Lung (tissue), 12 donors: ENCODE data around the gene TICRR. TPM values are rescaled to one million over a fixed set of nuclear protein-coding genes. Genes with fewer than 3 reads are reported as not detected.

Experiments
- ATAC-seq: fragments of 200-7000 bp; cut with Tn5 transposase; one replicate; pipeline ENCODE4 v1.9.1; 2020; ENCODE audit warnings: moderate number of reproducible peaks; ENCODE audit not compliant: insufficient read depth, low FRiP score
- DNase-seq, 3 donors: peaks; one replicate each; pipeline ENCODE4 v3.0.0-alpha.2; 2013 to 2017
- H3K27ac ChIP-seq, 2 donors: one replicate each; pipeline ENCODE4 v1.5.1; 2013; ENCODE audit warnings: mild to moderate bottlenecking in 2 of 2, moderate library complexity in 2 of 2, control low read depth in 1 of 2, inconsistent platforms in 1 of 2, low read depth in 1 of 2, low read length in 1 of 2
- H3K27me3 ChIP-seq, 3 donors: one replicate each; pipeline ENCODE4 v1.5.1; 2013; ENCODE audit warnings: low read length in 2 of 3; ENCODE audit not compliant: control insufficient read depth in 3 of 3, insufficient read depth in 3 of 3
- H3K36me3 ChIP-seq, 4 donors: one replicate each; pipeline ENCODE4 v1.5.1; 2013; ENCODE audit warnings: low read length in 4 of 4, mild to moderate bottlenecking in 1 of 4, moderate library complexity in 1 of 4; ENCODE audit not compliant: control insufficient read depth in 4 of 4, insufficient read depth in 4 of 4
- H3K4me1 ChIP-seq, 5 donors: one replicate each; pipeline ENCODE4 v1.5.1; 2013; ENCODE audit warnings: low read length in 5 of 5, mild to moderate bottlenecking in 2 of 5, moderate library complexity in 1 of 5; ENCODE audit not compliant: control insufficient read depth in 5 of 5, insufficient read depth in 5 of 5
- H3K4me3 ChIP-seq: one replicate; pipeline ENCODE4 v1.5.1; 2013; ENCODE audit warnings: mild to moderate bottlenecking, control low read depth, moderate library complexity
- H3K9ac ChIP-seq, 2 donors: one replicate each; pipeline ENCODE4 v1.5.1; 2013; ENCODE audit warnings: low read length in 2 of 2, control low read depth in 1 of 2; ENCODE audit not compliant: insufficient read depth in 1 of 2
- H3K9me3 ChIP-seq, 4 donors: one replicate each; pipeline ENCODE4 v1.5.1; 2013; ENCODE audit warnings: low read length in 3 of 4, mild to moderate bottlenecking in 1 of 4, moderate library complexity in 1 of 4; ENCODE audit not compliant: control insufficient read depth in 4 of 4, insufficient read depth in 3 of 4
- CTCF ChIP-seq: IDR thresholded peaks from 2 replicates; pipeline ENCODE4 v1.5.1; 2012; ENCODE audit warnings: mild to moderate bottlenecking; ENCODE audit errors: control extremely low read depth, extremely low read depth
- WGBS, 2 donors: extraction: QIAGEN DNeasy Blood & Tissue Kit; methylation state at CpG; one replicate each; pipeline ENCODE4 v1.1.7; 2013; 5-methylcytosine and 5-hydroxymethylcytosine counted together
- polyA plus RNA-seq, 2 donors: library from polyadenylated mRNA; stranded (reverse); fragments of 200-250 nt; gene quantifications; one replicate each; pipeline ENCODE4 v1.2.1, GENCODE V29; 2013
- total RNA-seq, 2 donors: library from RNA; depleted of rRNA in 1 of 2; stranded (reverse); fragments of >200 nt in 1 of 2; gene quantifications; one replicate each; pipeline ENCODE4 v1.2.1, GENCODE V29; 2014 to 2021
- donor health status: control.
- donor health status: control.
- donor health status: Bipolar disorder and iron deficiency.
- donor health status: healthy.
- donor health status: DM: yes; HTN: yes; CAD: no.

The TICRR gene
- total and polyA plus RNA-seq, 4 donors, result 0.31 to 1.7 (median 0.43) TPM

GRCh38 chr15:89566181-89566580, 9.1 kb upstream of the TICRR start:
- WGBS, 2 donors, result 73 to 88% methylated on average over 7 of the region's 7 CpGs
- Histone ChIP-seq H3K9me3 (peaks cover 0 to 5% (median 2%) of the 10 kb centered on the region in 4 donors), H3K27me3 (peaks cover 0 to 2% (median 0%) of the 10 kb centered on the region in 3 donors), H3K36me3 (no peaks in the 10 kb centered on the region), H3K27ac (no peak overlapping the region), H3K4me3 (no peak overlapping the region), H3K9ac (no peak overlapping the region), H3K4me1 (no peaks in the 10 kb centered on the region)
- no peak for TF ChIP-seq CTCF
- no peak for DNase-seq
- no peak for ATAC-seq

DNA sequence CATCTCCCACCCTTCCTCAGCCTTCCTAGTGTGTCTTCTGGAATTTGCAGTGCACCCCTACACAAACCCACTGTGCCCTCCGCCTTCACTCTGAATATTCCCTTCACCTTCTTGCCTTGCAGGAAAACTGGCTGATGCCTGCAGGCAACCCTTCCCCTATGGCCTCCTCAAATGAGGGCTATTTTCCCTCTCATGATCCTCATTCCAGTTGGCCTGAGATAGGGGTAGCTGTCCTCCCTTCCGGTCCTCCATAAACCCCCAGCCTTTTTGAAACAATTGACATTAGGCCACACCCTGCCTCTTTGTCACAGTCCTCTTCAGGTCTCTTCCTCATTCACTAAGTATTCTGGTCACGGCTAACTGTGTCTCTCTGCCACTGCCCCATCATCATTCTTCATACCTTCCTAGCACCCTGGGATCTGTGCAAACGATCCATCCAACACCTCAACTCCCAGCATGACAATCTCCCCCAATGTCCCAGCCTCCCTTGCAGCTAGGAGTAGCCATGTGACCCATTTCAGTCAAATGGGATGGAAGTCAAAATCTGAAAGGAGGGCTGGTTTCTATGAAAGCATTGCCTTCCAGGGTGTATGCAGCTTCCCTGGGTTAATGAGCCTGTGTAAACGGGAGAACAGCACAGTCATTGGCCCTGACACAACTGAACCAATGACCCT, 8.5 kb upstream of the TICRR start:
- H3K27ac ChIP-seq, result no peak overlapping the region
- peaks cover 0 to 5% (median 2%) of the 10 kb centered on the region in 4 donors for H3K9me3 ChIP-seq
- H3K4me3 ChIP-seq, result no peak overlapping the region
- DNase-seq (no peak), ATAC-seq (no peak)
- no peaks in the 10 kb centered on the region for H3K36me3 ChIP-seq
- H3K9ac ChIP-seq, result no peak overlapping the region
- WGBS, 2 donors, result 84 to 89% methylated on average over 5 of the region's 5 CpGs
- TF ChIP-seq CTCF, result no peak
- H3K4me1 ChIP-seq, result no peaks in the 10 kb centered on the region
- H3K27me3 ChIP-seq, result peaks cover 0 to 2% (median 0%) of the 10 kb centered on the region in 3 donors

GRCh38 chr15:89569090-89569745, 6.1 kb upstream of the TICRR start:
- no peak overlapping the region for H3K9ac ChIP-seq
- H3K9me3 ChIP-seq, result peaks cover 0 to 5% (median 2%) of the 10 kb centered on the region in 4 donors
- no peak overlapping the region for H3K4me3 ChIP-seq
- no peak for DNase-seq
- H3K4me1 ChIP-seq, result no peaks in the 10 kb centered on the region
- H3K27ac ChIP-seq, result no peak overlapping the region
- 81 to 86% methylated on average over 7 of the region's 7 CpGs for WGBS, 2 donors
- TF ChIP-seq CTCF, result no peak
- no peaks in the 10 kb centered on the region for H3K36me3 ChIP-seq
- ATAC-seq, result no peak
- H3K27me3 ChIP-seq, result peaks cover 0 to 2% (median 0%) of the 10 kb centered on the region in 3 donors
